Common myeloid progenitor, CD34-positive (primary cell): ENCODE results near the gene ZFHX2. TPM values are rescaled to one million over a fixed set of nuclear protein-coding genes. Genes with fewer than 3 reads are reported as not detected.
"Not testable (repeated sequence)": the region's sequence is repeated elsewhere in the genome, so short reads cannot be mapped to it uniquely, and the experiment has no call there.

Source experiments
- CTCF ChIA-PET: fragments of 350-600 bp; sonication (Branson Sonifier 250); formaldehyde crosslinking; loops from one replicate; lab custom pipeline; 2021; ENCODE audit warnings: antibody characterized with exemption; lab: Charles Lee
- POLR2A ChIA-PET: fragments of 350-600 bp; sonication (Branson Sonifier 250); formaldehyde crosslinking; loops from one replicate; lab custom pipeline; 2021; ENCODE audit warnings: antibody characterized with exemption; lab: Charles Lee
- DNase-seq, 3 donors: peaks; one replicate each; pipeline versions ENCODE4 v3.0.0 to v3.0.0-alpha.2; 2013
- H3K27ac ChIP-seq, 2 experiments: 1 replicate in 1 of 2; 2 replicates in 1 of 2; pipeline ENCODE4 v1.7.0; 2013; ENCODE audit warnings: inconsistent platforms in 2 of 2, low read length in 2 of 2, mild to moderate bottlenecking in 2 of 2, low read depth in 1 of 2, moderate library complexity in 1 of 2; ENCODE audit not compliant: severe bottlenecking in 2 of 2, insufficient read depth in 1 of 2, poor library complexity in 1 of 2
- H3K27me3 ChIP-seq, 5 experiments: replicated peaks in 2 of 5; 1 replicate in 3 of 5; 2 replicates in 2 of 5; pipeline versions ENCODE4 v1.6.1 to v1.7.0; 2013; ENCODE audit warnings: low read length in 4 of 5, mild to moderate bottlenecking in 2 of 5, moderate library complexity in 2 of 5, inconsistent platforms in 1 of 5; ENCODE audit not compliant: insufficient read depth in 5 of 5, control insufficient read depth in 4 of 5
- H3K36me3 ChIP-seq, 4 experiments: 1 replicate in 2 of 4; 2 replicates in 2 of 4; pipeline versions ENCODE4 v1.6.1 to v1.7.0; 2013; ENCODE audit warnings: low read length in 3 of 4, control low read depth in 1 of 4, mild to moderate bottlenecking in 1 of 4; ENCODE audit not compliant: control insufficient read depth in 4 of 4, insufficient read depth in 4 of 4
- H3K4me1 ChIP-seq, 4 experiments: 1 replicate in 3 of 4; 2 replicates in 1 of 4; pipeline versions ENCODE4 v1.6.1 to v1.7.1; 2013; ENCODE audit warnings: low read length in 3 of 4, mild to moderate bottlenecking in 3 of 4, control low read depth in 1 of 4, inconsistent platforms in 1 of 4, moderate library complexity in 1 of 4; ENCODE audit not compliant: control insufficient read depth in 4 of 4, insufficient read depth in 4 of 4; ENCODE audit errors: control extremely low read depth in 1 of 4
- H3K4me3 ChIP-seq, 7 experiments: 1 replicate in 4 of 7; 2 replicates in 3 of 7; pipeline versions ENCODE4 v1.5.1 to v1.7.0; 2013; ENCODE audit warnings: mild to moderate bottlenecking in 7 of 7, low read length in 6 of 7, moderate library complexity in 6 of 7, inconsistent platforms in 2 of 7, low read depth in 2 of 7, control low read depth in 1 of 7; ENCODE audit not compliant: insufficient read depth in 4 of 7, control insufficient read depth in 1 of 7; ENCODE audit errors: extremely low read depth in 1 of 7
- H3K9me3 ChIP-seq, 5 experiments: 1 replicate in 4 of 5; 2 replicates in 1 of 5; pipeline versions ENCODE4 v1.6.1 to v1.7.1; 2013; ENCODE audit warnings: low read length in 4 of 5, mild to moderate bottlenecking in 2 of 5, inconsistent platforms in 1 of 5, low read depth in 1 of 5, moderate library complexity in 1 of 5; ENCODE audit not compliant: control insufficient read depth in 4 of 5, insufficient read depth in 2 of 5; ENCODE audit errors: control extremely low read depth in 1 of 5
- WGBS: methylation state at CpG from one replicate; pipeline ENCODE4 v1.1.5; 2013; ENCODE audit not compliant: insufficient coverage; 5-methylcytosine and 5-hydroxymethylcytosine counted together
- polyA plus RNA-seq: library from polyadenylated mRNA; unstranded; fragments of 120-200 nt; gene quantifications from one replicate; pipeline ENCODE4 v1.2.1, GENCODE V29; 2013

Gene ZFHX2
- 1.1 TPM for polyA plus RNA-seq

- CTCF ChIA-PET, result interaction anchor here (0.6 to 3.3 kb wide), 6 partner anchors 9 to 87 kb away, joined by 3 to 17 read pairs (median 3); no protein-coding TSS in a partner anchor
- Histone ChIP-seq H3K36me3 (no peaks in the 10 kb centered on the region), H3K4me1 (peaks cover 0 to 26% (median 17%) of the 10 kb centered on the region in 4 experiments), H3K27me3 (peaks cover 0 to 18% (median 10%) of the 10 kb centered on the region in 5 experiments), H3K9me3 (no peaks in the 10 kb centered on the region), H3K4me3 (peak within 1 kb of the TSS; percentile 52 to 91 (median 78)), H3K27ac (peak within 1 kb of the TSS in 1 of 2 experiments; percentile 34)
- under 1% methylated on average over 27 of the region's 49 CpGs for WGBS
- DNase-seq, result peak; percentile 41 to 77 (median 68)
- POLR2A ChIA-PET, result interaction anchor here (0.6 kb wide), 1 partner anchor 15 kb away, joined by 3 read pairs; no protein-coding TSS in a partner anchor
These were observed at the start of gene ZFHX2 for GRCh38 chr14:23551266-23552028. Gene ZFHX2, minus strand, starts transcription at chr14:23551765. Its CDS starts 16,440 bp downstream, at chr14:23535325.

GRCh38 chr14:23600806-23601205, 49.2 kb upstream of the ZFHX2 start:
- Histone ChIP-seq H3K36me3 (no peaks in the 10 kb centered on the region), H3K4me1 (peaks cover 0 to 5% (median 0%) of the 10 kb centered on the region in 4 experiments), H3K4me3 (no peak overlapping the region), H3K27ac (no peak overlapping the region), H3K9me3 (peaks cover 0 to 2% (median 0%) of the 10 kb centered on the region in 5 experiments), H3K27me3 (no peaks in the 10 kb centered on the region)
- DNase-seq, result no peak
- CTCF ChIA-PET, result interaction anchor here (0.7 to 2.6 kb wide), 5 partner anchors 11 to 417 kb away, joined by 3 to 8 read pairs (median 3); partner anchors contain the start of gene SLC7A8
- WGBS, result 100% methylated on average over 1 of the region's 1 CpG
- POLR2A ChIA-PET, result no interaction called here

GRCh38 chr14:23600322-23600707, 48.8 kb upstream of the ZFHX2 start:
- Histone ChIP-seq H3K27me3 (no peaks in the 10 kb centered on the region), H3K27ac (no peak overlapping the region), H3K9me3 (peaks cover 0 to 2% (median 0%) of the 10 kb centered on the region in 5 experiments), H3K4me1 (peaks cover 0 to 2% (median 0%) of the 10 kb centered on the region in 4 experiments), H3K4me3 (no peak overlapping the region), H3K36me3 (no peaks in the 10 kb centered on the region)
- no CpG with 5 or more reads among the region's 2 CpGs for WGBS
- no peak for DNase-seq
- CTCF ChIA-PET, result interaction anchor here (1.0 to 2.6 kb wide), 4 partner anchors 10 to 126 kb away, joined by 3 to 8 read pairs (median 3); no protein-coding TSS in a partner anchor
- POLR2A ChIA-PET, result interaction anchor here (0.6 kb wide), 1 partner anchor 330 kb away, joined by 3 read pairs; no protein-coding TSS in a partner anchor

GRCh38 chr14:23594191-23594590, 42.6 kb upstream of the ZFHX2 start:
- H3K4me3 ChIP-seq, H3K9me3 ChIP-seq, POLR2A ChIA-PET, H3K4me1 ChIP-seq, H3K27ac ChIP-seq, DNase-seq, H3K27me3 ChIP-seq, H3K36me3 ChIP-seq: not testable (repeated sequence)
- CTCF ChIA-PET, result interaction anchor here (1.0 to 1.5 kb wide), 2 partner anchors 38 to 336 kb away, joined by 3 to 4 read pairs; no protein-coding TSS in a partner anchor
- WGBS, result 67% methylated on average over 1 of the region's 3 CpGs

- CTCF ChIA-PET, result interaction anchor here (1.4 to 3.6 kb wide), 5 partner anchors 10 to 321 kb away, joined by 3 to 28 read pairs (median 7); no protein-coding TSS in a partner anchor
- WGBS, result no CpG with 5 or more reads among the region's 4 CpGs
- Histone ChIP-seq H3K27ac (no peak overlapping the region), H3K27me3 (no peaks in the 10 kb centered on the region), H3K4me3 (no peak overlapping the region), H3K36me3 (no peaks in the 10 kb centered on the region), H3K9me3 (no peaks in the 10 kb centered on the region), H3K4me1 (peaks cover 0 to 9% (median 6%) of the 10 kb centered on the region in 4 experiments)
- POLR2A ChIA-PET, result no interaction called here
- DNase-seq, result no peak
These were observed 38.6 kb upstream of the ZFHX2 start for GRCh38 chr14:23590198-23590597.

- CTCF ChIA-PET, result interaction anchor here (0.7 to 3.6 kb wide), 25 partner anchors 9 to 344 kb away, joined by 3 to 28 read pairs (median 4); partner anchors contain the start of gene DHRS2
- WGBS, result 50% methylated on average over 1 of the region's 2 CpGs
- POLR2A ChIA-PET, result no interaction called here
- Histone ChIP-seq H3K9me3 (no peaks in the 10 kb centered on the region), H3K27ac (no peak overlapping the region), H3K36me3 (no peaks in the 10 kb centered on the region), H3K4me3 (peak overlapping the region in 1 of 7 experiments; percentile 28), H3K27me3 (no peaks in the 10 kb centered on the region), H3K4me1 (peaks cover 0 to 9% (median 6%) of the 10 kb centered on the region in 4 experiments)
- no peak for DNase-seq
These were observed 38.0 kb upstream of the ZFHX2 start for GRCh38 chr14:23589606-23590005.
